ENCODE measurements around the gene CHFR.
A peak's percentile ranks its signal among the peaks of the same experiment; 100 is the strongest.
"Not testable (repeated sequence)": the region's sequence is repeated elsewhere in the genome, so short reads cannot be mapped to it uniquely, and the experiment has no call there.

The CHFR gene

GRCh38 chr12:132838410-132839080 is 48.9 kb downstream of the CHFR start:
- DNase-seq, result no peak

GRCh38 chr12:132837693-132838409 is 49.6 kb downstream of the CHFR start:
- DNase-seq, result no peak

- DNase-seq, result no peak
Observed at GRCh38 chr12:132836795-132837331, 50.5 kb downstream of the CHFR start.

- not testable (repeated sequence) for DNase-seq
Observed at GRCh38 chr12:132836230-132836629, 51.2 kb downstream of the CHFR start.

GRCh38 chr12:132835076-132836025 is 52.1 kb downstream of the CHFR start:
- no peak for DNase-seq

DNA sequence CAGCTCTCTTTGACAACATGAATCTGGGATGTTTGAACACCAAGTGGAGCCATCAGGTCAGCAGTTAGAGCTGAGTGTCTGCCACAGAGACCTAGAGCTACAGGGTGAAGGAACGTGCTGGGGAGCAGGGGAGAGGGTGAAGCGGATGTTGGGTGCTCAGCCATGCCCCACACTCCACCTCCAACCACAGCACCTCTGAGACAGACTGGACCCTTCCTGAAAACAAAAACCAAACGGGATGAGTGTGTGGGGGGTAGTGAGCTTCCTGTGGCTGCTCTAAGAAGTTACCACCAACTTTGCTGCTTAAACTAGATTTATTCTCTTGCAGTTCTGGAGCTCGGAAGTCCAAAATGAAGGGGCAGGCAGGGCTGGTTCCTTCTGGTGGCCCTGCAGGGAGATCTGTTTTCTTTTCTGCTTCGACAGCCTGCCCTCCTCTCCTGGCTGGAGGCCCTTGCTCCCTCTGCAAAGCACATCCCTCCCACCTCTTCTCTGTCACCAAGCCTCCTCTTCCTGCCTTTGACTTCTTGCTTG is 53.2 kb downstream of the CHFR start:
- DNase-seq, result no peak

DNA sequence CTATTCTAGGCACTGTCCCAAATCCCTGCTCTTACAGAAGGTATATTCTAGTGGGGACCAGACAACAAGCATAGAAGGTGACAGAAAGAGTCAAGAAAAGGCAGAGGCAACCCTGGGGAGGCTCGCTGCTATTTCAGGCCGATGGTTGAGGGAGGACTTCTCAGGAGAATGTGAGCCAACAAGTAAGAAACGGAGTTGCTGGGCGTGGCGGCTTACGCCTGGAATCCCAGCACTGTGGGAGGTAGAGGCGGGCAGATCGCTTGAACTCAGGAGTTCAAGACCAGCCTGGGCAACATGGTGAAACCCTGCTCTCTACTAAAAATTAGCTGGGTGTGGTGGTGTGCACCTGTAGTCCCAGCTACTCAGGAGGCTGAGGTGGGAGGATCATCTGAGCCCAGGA is 54.1 kb downstream of the CHFR start:
- DNase-seq, result no peak

GRCh38 chr12:132831771-132832170 is 55.6 kb downstream of the CHFR start:
- no peak for DNase-seq

GRCh38 chr12:132828706-132829534 is 58.5 kb downstream of the CHFR start, which contains the start of gene GOLGA3:
Gene GOLGA3 (minus strand): TSS chr12:132828869. CDS start chr12:132822128, 6,741 bp downstream.
- peak; percentile 82 for DNase-seq

DNA sequence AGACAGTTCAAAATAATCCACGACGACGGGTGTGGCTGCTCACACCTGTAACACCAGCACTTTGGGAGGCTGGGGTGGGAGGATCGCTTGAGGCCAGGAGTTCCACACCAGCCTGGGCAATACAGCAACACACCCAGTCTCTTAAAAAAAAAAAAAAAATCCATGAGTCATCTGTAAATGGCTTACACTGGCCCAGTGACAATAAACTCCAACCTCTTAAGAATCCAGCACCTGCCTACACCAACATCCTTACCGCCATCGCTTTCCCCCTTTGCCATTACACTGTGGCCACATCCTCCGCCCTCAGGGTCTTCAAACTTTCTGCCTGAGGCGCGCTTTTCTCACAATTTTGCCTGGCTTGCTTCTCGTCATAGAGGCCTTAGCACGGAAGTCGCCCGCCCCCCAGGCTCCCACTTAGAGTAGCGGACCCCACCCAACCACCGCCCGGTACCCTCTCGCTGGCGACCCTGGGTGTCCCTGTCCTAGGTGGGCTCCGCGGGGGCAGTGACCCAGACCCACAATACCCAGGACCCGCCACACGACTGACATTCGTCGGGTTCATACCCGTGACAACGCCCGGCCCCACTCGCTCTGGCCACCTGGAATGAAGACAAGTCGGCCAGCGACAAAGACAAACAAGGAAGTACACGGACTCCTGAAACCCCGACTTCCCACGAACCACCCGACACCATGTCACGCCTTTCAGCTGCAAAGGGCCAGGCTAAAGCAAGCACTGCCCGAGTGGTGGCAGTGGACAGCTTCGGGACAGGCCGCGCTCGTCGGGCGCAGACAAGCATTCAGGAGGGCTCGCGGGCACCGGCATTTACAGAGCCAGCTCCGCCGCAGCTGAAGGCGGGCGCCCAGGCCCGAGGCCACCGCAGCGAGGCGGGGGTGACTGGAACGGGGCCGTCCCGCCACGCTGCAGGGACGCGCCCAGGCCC is 59.4 kb downstream of the CHFR start:
- no peak for DNase-seq

GRCh38 chr12:132825861-132826260 is 61.5 kb downstream of the CHFR start:
- no peak for DNase-seq

GRCh38 chr12:132825089-132825488 is 62.3 kb downstream of the CHFR start:
- DNase-seq, result no peak

- DNase-seq, result no peak
Observed at GRCh38 chr12:132824053-132824452, 63.4 kb downstream of the CHFR start.

DNA sequence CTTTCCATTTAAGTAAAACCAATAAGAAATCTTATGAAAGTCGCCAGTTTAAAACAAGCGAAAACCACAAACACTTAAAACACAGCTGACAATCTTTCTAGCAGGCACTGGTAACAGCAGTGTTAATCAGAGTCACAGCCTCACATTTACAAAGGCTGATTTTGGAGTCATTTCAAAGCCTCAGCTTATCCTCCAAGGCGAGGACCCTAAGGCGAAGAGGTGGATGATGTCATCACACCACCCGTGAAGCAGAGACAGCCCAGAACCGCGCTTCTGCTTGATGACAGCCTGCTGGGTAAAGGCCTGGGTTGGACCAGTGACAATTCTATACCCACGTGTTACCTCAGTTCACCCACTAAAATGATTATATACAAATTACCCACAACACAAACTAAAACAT is 68.8 kb downstream of the CHFR start:
- no peak for DNase-seq

DNA sequence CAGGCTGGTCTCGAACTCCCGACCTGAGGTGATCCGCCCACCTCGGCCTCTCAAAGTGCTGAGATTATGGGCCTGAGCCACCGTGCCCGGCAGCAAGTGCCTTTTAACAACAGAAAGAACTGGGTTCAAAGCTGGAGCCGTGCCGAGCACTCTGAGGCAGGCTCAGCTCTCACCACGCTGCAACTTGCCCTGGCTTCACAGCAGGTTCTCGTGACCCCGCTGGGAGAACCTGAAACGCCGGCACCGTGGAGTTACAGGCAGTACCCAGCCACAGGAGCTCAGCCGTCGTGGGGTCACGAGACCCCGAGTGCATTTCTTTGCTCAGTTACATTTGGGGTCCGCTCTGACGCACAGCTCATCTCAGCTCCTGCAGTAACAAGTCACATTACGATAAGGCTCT is 73.2 kb downstream of the CHFR start:
- no peak for DNase-seq

GRCh38 chr12:132813443-132813842 is 74.0 kb downstream of the CHFR start:
- DNase-seq, result no peak

DNA sequence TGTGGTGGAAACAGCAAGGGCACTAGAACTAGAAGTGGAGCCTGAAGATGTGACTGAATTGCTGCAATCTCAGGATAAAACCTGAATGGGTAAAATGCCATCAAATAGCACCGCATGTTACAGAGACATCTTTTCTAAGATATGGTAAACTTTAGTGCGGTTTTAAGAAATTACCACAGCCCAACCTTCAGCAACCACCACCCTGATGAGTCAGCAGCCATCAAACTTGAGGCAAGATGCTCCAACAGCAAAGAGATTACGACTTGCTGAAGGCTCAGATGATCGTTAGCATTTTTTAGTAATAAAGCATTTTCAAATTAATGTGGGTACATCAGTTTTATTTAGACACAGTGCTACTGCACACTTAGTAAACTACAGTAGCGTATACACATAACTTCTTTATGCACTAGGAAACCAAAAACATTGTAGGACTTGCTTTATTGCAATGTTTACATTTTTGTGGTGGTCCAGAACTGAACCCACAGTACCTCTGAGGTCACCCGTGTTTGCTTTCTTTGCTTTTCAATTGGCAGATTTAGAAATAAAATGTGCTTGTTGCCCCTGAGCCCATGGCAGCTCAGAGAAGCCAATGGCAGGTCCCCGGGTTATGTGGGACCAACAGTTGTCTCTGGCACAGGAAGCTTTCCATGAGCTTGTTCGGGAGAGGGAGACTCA is 74.6 kb downstream of the CHFR start:
- no peak for DNase-seq

GRCh38 chr12:132809391-132809790 is 78.0 kb downstream of the CHFR start:
- DNase-seq, result not testable (repeated sequence)

DNA sequence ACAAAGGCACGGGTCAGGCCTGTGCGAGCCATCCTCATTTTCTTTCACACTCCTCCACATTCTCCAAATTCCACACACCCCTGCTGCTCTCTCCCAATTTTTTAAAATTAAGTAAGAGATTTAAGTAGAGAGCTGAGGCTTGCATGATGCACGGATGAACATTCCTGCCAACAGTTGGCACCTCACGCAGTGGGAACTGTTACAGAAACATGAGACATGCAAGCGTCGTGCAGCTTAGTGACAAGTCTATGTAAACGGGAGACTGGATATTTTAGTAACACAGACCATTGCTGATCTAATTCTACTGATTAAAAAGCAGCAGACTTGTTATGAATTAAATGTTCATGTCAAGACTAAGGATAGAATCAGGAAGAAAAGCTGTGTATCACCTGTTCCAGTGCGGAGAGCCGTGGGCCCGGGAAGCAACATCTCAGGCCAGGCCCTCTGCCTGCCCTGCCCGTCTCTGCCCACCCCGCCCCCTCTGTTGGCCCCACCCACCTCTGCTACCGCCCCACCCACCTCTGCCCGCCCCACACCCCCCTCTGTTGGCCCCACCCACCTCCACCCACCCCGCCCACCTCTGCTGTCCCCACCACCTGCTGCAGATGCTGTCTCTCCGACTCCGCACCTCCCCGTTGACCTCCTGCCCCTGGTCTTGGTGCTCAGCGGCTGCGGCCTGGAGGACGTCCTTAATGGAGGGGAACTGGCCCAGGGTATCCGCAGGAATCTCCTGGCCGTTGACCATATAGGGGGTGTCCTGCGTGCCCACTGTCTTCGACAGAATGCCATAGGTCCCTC is 79.9 kb downstream of the CHFR start:
- DNase-seq, result no peak

Data from NCI-H1105 treated with DMSO at 0.1 percent for 48 hours (cell line).